HepG2 (cell line): Measurements from ENCODE around the gene TULP3. TPM values are rescaled to one million over a fixed set of nuclear protein-coding genes. Genes with fewer than 3 reads are reported as not detected.

Experiments
- CENPX ChIP-seq: sonication (generic); formaldehyde crosslinking; IDR thresholded peaks from 2 replicates; pipeline ENCODE4 v1.9.0; 2021; ENCODE audit warnings: mild to moderate bottlenecking, missing genetic modification reagents, moderate library complexity
- CREM ChIP-seq, 2 experiments: sonication (generic) in 1 of 2; formaldehyde crosslinking in 1 of 2; IDR thresholded peaks; 2 replicates each; pipeline versions ENCODE4 v1.4.0 to v1.6.1; 2016 to 2020; ENCODE audit warnings: antibody characterized with exemption in 1 of 2, mild to moderate bottlenecking in 1 of 2, missing genetic modification reagents in 1 of 2
- NPAS2 ChIP-seq: sonication (generic); formaldehyde crosslinking; IDR thresholded peaks from 2 replicates; pipeline ENCODE4 v1.8.0; 2022; ENCODE audit warnings: mild to moderate bottlenecking, missing genetic modification reagents, borderline replicate concordance
- SOX5 ChIP-seq: IDR thresholded peaks from 2 replicates; pipeline ENCODE4 v1.6.1; 2016; ENCODE audit warnings: borderline replicate concordance
- ZBTB8A ChIP-seq: sonication (generic); formaldehyde crosslinking; IDR thresholded peaks from 2 replicates; pipeline ENCODE4 v1.4.0; 2020; ENCODE audit warnings: mild to moderate bottlenecking, low read depth, missing genetic modification reagents, borderline replicate concordance
- ZFYVE20 ChIP-seq: sonication (generic); formaldehyde crosslinking; IDR thresholded peaks from 2 replicates; pipeline ENCODE4 v1.8.0; 2023; ENCODE audit warnings: low read depth, mild to moderate bottlenecking, moderate library complexity, missing genetic modification reagents, borderline replicate concordance
- ZNF20 ChIP-seq: sonication (generic); formaldehyde crosslinking; IDR thresholded peaks from 2 replicates; pipeline ENCODE4 v1.4.0; 2020; ENCODE audit warnings: mild to moderate bottlenecking, moderate library complexity, missing genetic modification reagents
- ZNF800 ChIP-seq: sonication (generic); formaldehyde crosslinking; IDR thresholded peaks from 2 replicates; pipeline ENCODE4 v1.4.0; 2020; ENCODE audit warnings: missing genetic modification reagents
- ZNF850 ChIP-seq: sonication (generic); formaldehyde crosslinking; conservative IDR thresholded peaks from 2 replicates; pipeline ENCODE4 v1.9.0; 2021; ENCODE audit warnings: mild to moderate bottlenecking, missing genetic modification reagents
- ZSCAN21 ChIP-seq: sonication (generic); formaldehyde crosslinking; IDR thresholded peaks from 2 replicates; pipeline ENCODE4 v1.8.0; 2022; ENCODE audit warnings: mild to moderate bottlenecking, missing genetic modification reagents, moderate library complexity, borderline replicate concordance
- polyA plus RNA-seq, 8 experiments: library from polyadenylated mRNA; depleted of rRNA in 3 of 8; stranded (reverse) in 7 of 8; unstranded in 1 of 8; fragments of >200 nt; fragmentation: Illumina TruSeq in 4 of 8; extraction: Trizol in 4 of 8; gene quantifications; 2 replicates each; pipeline versions ENCODE4 v1.2.1 to v1.2.3, GENCODE V29; 2011 to 2016; ENCODE audit warnings: low read depth in 4 of 8, missing spikeins in 1 of 8, mixed read lengths in 1 of 8; ENCODE audit not compliant: insufficient read depth in 1 of 8
- total RNA-seq, 5 experiments: library from RNA; depleted of rRNA; stranded (reverse); fragments of >200 nt; fragmentation: Illumina TruSeq; extraction: Trizol; gene quantifications; 2 replicates each; pipeline ENCODE4 v1.2.3, GENCODE V29; 2016; ENCODE audit warnings: low read depth in 1 of 5
- TF ChIP-seq, protein P1 (sequence below): sonication (generic); formaldehyde crosslinking; IDR thresholded peaks from 2 replicates; pipeline ENCODE4 v1.4.0; 2020; ENCODE audit warnings: missing genetic modification reagents
- TF ChIP-seq, protein P2 (sequence below): sonication (generic); formaldehyde crosslinking; IDR thresholded peaks from 2 replicates; pipeline ENCODE4 v1.5.1; 2020; ENCODE audit warnings: missing genetic modification reagents, mild to moderate bottlenecking, borderline replicate concordance
- TF ChIP-seq, protein P3 (sequence below): sonication (generic); formaldehyde crosslinking; IDR thresholded peaks from 2 replicates; pipeline ENCODE4 v1.4.0; 2020; ENCODE audit warnings: low read depth, mild to moderate bottlenecking, missing genetic modification reagents
- TF ChIP-seq, protein P4 (sequence below): sonication (generic); formaldehyde crosslinking; IDR thresholded peaks from 2 replicates; pipeline ENCODE4 v1.4.0; 2020; ENCODE audit warnings: missing genetic modification reagents
- TF ChIP-seq, protein P5 (sequence below): sonication (generic); formaldehyde crosslinking; conservative IDR thresholded peaks from 2 replicates; pipeline ENCODE4 v1.4.0; 2020; ENCODE audit warnings: missing genetic modification reagents

The TULP3 gene
- total and polyA plus RNA-seq, 2 of the 13 experiments (the other 11 are each of a cell fraction or from before 2014, with no cell fraction given), result 11.2 to 13.2 TPM

DNA sequence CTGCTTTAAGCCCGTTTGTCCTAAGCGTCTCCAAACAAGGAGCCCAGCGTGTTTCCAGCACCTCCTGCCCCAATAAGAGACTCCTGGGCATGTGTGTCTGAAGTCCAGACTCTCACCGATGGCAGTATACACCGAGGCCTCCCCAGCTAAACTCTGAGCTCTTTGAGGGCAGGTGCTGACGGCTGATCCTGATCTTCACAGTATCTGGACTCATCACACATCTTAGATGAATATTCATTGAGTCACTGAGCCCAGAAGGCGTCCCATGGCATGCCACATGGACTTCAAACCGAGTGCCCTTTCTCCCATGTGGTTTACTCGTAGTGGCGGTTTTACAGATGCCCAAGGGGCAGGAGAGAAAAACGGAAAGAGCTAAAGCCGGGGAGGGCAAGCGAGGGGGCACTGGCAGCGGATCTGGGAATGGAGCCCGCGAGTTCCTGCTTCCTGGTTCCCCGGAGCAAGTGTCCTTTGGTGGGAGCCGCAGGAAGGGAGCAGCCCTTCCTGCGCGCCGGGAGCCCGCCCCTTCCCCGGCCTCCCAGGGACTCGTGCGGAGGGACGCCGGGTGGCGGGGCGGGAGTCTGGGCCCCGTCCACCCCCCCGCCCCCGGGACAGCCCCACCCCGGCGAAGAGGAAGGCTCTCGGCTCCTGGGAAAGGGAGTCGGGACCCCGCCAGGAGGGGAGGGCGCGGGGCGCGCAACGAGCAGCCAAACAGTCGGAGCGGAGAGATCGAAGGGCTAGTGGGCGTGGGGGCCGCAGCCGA is 67.9 kb downstream of the TULP3 start (continued):
- TF ChIP-seq, protein P1, sequence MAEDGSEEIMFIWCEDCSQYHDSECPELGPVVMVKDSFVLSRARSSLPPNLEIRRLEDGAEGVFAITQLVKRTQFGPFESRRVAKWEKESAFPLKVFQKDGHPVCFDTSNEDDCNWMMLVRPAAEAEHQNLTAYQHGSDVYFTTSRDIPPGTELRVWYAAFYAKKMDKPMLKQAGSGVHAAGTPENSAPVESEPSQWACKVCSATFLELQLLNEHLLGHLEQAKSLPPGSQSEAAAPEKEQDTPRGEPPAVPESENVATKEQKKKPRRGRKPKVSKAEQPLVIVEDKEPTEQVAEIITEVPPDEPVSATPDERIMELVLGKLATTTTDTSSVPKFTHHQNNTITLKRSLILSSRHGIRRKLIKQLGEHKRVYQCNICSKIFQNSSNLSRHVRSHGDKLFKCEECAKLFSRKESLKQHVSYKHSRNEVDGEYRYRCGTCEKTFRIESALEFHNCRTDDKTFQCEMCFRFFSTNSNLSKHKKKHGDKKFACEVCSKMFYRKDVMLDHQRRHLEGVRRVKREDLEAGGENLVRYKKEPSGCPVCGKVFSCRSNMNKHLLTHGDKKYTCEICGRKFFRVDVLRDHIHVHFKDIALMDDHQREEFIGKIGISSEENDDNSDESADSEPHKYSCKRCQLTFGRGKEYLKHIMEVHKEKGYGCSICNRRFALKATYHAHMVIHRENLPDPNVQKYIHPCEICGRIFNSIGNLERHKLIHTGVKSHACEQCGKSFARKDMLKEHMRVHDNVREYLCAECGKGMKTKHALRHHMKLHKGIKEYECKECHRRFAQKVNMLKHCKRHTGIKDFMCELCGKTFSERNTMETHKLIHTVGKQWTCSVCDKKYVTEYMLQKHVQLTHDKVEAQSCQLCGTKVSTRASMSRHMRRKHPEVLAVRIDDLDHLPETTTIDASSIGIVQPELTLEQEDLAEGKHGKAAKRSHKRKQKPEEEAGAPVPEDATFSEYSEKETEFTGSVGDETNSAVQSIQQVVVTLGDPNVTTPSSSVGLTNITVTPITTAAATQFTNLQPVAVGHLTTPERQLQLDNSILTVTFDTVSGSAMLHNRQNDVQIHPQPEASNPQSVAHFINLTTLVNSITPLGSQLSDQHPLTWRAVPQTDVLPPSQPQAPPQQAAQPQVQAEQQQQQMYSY, result peak; percentile 84
- TF ChIP-seq ZNF800 (CRISPR knock-in tag), result no peak
- TF ChIP-seq, protein P2, sequence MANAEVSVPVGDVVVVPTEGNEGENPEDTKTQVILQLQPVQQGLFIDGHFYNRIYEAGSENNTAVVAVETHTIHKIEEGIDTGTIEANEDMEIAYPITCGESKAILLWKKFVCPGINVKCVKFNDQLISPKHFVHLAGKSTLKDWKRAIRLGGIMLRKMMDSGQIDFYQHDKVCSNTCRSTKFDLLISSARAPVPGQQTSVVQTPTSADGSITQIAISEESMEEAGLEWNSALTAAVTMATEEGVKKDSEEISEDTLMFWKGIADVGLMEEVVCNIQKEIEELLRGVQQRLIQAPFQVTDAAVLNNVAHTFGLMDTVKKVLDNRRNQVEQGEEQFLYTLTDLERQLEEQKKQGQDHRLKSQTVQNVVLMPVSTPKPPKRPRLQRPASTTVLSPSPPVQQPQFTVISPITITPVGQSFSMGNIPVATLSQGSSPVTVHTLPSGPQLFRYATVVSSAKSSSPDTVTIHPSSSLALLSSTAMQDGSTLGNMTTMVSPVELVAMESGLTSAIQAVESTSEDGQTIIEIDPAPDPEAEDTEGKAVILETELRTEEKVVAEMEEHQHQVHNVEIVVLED (CRISPR knock-in tag), result peak; percentile 48; the same call in 1 of the 2 replicates
- 0 out of 2 replicates have a peak, but pooled peaks have one; percentile 17 for TF ChIP-seq ZSCAN21 (CRISPR knock-in tag)
- TF ChIP-seq, protein P3, sequence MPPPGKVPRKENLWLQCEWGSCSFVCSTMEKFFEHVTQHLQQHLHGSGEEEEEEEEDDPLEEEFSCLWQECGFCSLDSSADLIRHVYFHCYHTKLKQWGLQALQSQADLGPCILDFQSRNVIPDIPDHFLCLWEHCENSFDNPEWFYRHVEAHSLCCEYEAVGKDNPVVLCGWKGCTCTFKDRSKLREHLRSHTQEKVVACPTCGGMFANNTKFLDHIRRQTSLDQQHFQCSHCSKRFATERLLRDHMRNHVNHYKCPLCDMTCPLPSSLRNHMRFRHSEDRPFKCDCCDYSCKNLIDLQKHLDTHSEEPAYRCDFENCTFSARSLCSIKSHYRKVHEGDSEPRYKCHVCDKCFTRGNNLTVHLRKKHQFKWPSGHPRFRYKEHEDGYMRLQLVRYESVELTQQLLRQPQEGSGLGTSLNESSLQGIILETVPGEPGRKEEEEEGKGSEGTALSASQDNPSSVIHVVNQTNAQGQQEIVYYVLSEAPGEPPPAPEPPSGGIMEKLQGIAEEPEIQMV (CRISPR knock-in tag), result no peak; the same call in 1 of the 2 replicates
- peak; percentile 23; the same call in 1 of the 2 replicates for TF ChIP-seq CREM (IDR thresholded peaks at IDR 0.05)
- no peak for TF ChIP-seq CREM (CRISPR knock-in tag; IDR thresholded peaks at IDR 0.05)
- no peak for TF ChIP-seq ZFYVE20 (CRISPR knock-in tag)
- no peak for TF ChIP-seq CENPX (CRISPR knock-in tag)
- no peak for TF ChIP-seq NPAS2
- no peak for TF ChIP-seq ZNF850 (CRISPR knock-in tag)
- TF ChIP-seq SOX5 (CRISPR knock-in tag), result peak; percentile 19; the same call in 1 of the 2 replicates
- no peak for TF ChIP-seq ZNF20 (CRISPR knock-in tag)
- no peak for TF ChIP-seq ZBTB8A (CRISPR knock-in tag)
- TF ChIP-seq, protein P4, sequence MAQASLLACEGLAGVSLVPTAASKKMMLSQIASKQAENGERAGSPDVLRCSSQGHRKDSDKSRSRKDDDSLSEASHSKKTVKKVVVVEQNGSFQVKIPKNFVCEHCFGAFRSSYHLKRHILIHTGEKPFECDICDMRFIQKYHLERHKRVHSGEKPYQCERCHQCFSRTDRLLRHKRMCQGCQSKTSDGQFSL (CRISPR knock-in tag), result no peak
- TF ChIP-seq, protein P5, sequence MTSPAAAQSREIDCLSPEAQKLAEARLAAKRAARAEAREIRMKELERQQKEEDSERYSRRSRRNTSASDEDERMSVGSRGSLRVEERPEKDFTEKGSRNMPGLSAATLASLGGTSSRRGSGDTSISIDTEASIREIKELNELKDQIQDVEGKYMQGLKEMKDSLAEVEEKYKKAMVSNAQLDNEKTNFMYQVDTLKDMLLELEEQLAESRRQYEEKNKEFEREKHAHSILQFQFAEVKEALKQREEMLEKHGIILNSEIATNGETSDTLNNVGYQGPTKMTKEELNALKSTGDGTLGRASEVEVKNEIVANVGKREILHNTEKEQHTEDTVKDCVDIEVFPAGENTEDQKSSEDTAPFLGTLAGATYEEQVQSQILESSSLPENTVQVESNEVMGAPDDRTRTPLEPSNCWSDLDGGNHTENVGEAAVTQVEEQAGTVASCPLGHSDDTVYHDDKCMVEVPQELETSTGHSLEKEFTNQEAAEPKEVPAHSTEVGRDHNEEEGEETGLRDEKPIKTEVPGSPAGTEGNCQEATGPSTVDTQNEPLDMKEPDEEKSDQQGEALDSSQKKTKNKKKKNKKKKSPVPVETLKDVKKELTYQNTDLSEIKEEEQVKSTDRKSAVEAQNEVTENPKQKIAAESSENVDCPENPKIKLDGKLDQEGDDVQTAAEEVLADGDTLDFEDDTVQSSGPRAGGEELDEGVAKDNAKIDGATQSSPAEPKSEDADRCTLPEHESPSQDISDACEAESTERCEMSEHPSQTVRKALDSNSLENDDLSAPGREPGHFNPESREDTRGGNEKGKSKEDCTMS (CRISPR knock-in tag), result no peak
